HepG2 (cell line): ENCODE results near the gene FHIP1B. TPM values are rescaled to one million over a fixed set of nuclear protein-coding genes. Genes with fewer than 3 reads are reported as not detected.

Source experiments
- ATAC-seq: fragments of 200-7000 bp; cut with Tn5 transposase; 3 replicates; pipeline ENCODE4 v1.9.1; 2020; ENCODE audit warnings: mild to moderate bottlenecking, moderate library complexity
- BruUV-seq: library from RNA; stranded (reverse); fragments of 400-500 nt; replicated peaks from 2 replicates; lab custom pipeline; 2021; lab: Mats Ljungman, UMichigan
- CTCF ChIA-PET: fragments of 300-600 bp; formaldehyde crosslinking; extraction: SDS; loops from one replicate; lab custom pipeline; 2021; ENCODE audit warnings: low total read pairs, inconsistent platforms, low intra/inter-chr PET ratio; lab: Yijun Ruan, JAX
- POLR2A ChIA-PET: fragments of 350-600 bp; sonication (Branson Sonifier 250); formaldehyde crosslinking; loops from one replicate; lab custom pipeline; 2020; ENCODE audit warnings: antibody characterized with exemption, inconsistent platforms; lab: Yijun Ruan, JAX
- DNase-seq: peaks from one replicate; pipeline ENCODE4 v3.0.0-alpha.2; 2015; ENCODE audit warnings: low spot score
- FAIRE-seq: peaks from 3 replicates; lab custom pipeline; 2011; peaks lifted over from hg19 to GRCh38; lab: Jason Lieb, UNC
- H2AFZ ChIP-seq: one replicate; pipeline ENCODE4 v1.6.1; 2011; ENCODE audit warnings: low read length, inconsistent platforms
- H3K27ac ChIP-seq: fragments of 300-600 bp; 3 replicates; pipeline ENCODE4 v1.8.0; 2011; ENCODE audit warnings: mixed run types, mild to moderate bottlenecking, mixed read lengths, low read length, inconsistent platforms; ENCODE audit not compliant: insufficient read depth; ENCODE audit errors: extremely low read length
- H3K27me3 ChIP-seq, 2 experiments: fragments of 200-600 bp in 1 of 2; 2 replicates in 1 of 2; 3 replicates in 1 of 2; pipeline versions ENCODE4 v1.6.0 to v1.8.0; 2011; ENCODE audit warnings: low read length in 2 of 2, mild to moderate bottlenecking in 2 of 2, moderate library complexity in 2 of 2, inconsistent platforms in 1 of 2; ENCODE audit not compliant: insufficient read depth in 2 of 2, control insufficient read depth in 1 of 2
- H3K36me3 ChIP-seq, 2 experiments: fragments of 200-600 bp in 1 of 2; replicated peaks in 1 of 2; 2 replicates in 1 of 2; 3 replicates in 1 of 2; pipeline versions ENCODE4 v1.5.1 to v1.8.0; 2011; ENCODE audit warnings: low read length in 2 of 2, inconsistent platforms in 1 of 2; ENCODE audit not compliant: insufficient read depth in 2 of 2, control insufficient read depth in 1 of 2
- H3K4me1 ChIP-seq: 2 replicates; pipeline ENCODE4 v1.5.1; 2012; ENCODE audit warnings: low read length, inconsistent platforms; ENCODE audit not compliant: insufficient read depth
- H3K4me2 ChIP-seq: 2 replicates; pipeline ENCODE4 v1.6.0; 2011; ENCODE audit warnings: low read depth, low read length, inconsistent platforms
- H3K4me3 ChIP-seq, 3 experiments: fragments of 200-600 bp in 1 of 3; sonication (generic), shearing (Covaris generic) in 1 of 3; replicated peaks in 1 of 3; 2 replicates each; pipeline ENCODE4 v1.5.1; 2011 to 2016; ENCODE audit warnings: low read length in 3 of 3, inconsistent platforms in 2 of 3, low read depth in 2 of 3, mild to moderate bottlenecking in 2 of 3, control low read depth in 1 of 3, mixed read lengths in 1 of 3; ENCODE audit not compliant: insufficient read depth in 1 of 3
- H3K79me2 ChIP-seq: one replicate; pipeline ENCODE4 v1.6.1; 2011; ENCODE audit warnings: low read length, inconsistent platforms; ENCODE audit not compliant: insufficient read depth
- H3K9ac ChIP-seq: 2 replicates; pipeline ENCODE4 v1.6.0; 2011; ENCODE audit warnings: mild to moderate bottlenecking, low read depth, low read length, inconsistent platforms; ENCODE audit not compliant: insufficient read depth
- H3K9me3 ChIP-seq: 2 replicates; pipeline ENCODE4 v1.5.1; 2012; ENCODE audit warnings: mild to moderate bottlenecking, low read length
- H4K20me1 ChIP-seq: 2 replicates; pipeline ENCODE4 v1.6.0; 2011; ENCODE audit warnings: inconsistent platforms, mild to moderate bottlenecking, low read length, moderate library complexity; ENCODE audit not compliant: insufficient read depth
- ATM ChIP-seq: fragments of 450-650 bp; IDR thresholded peaks from 2 replicates; pipeline ENCODE4 v1.7.1; 2017; ENCODE audit warnings: mild to moderate bottlenecking, borderline replicate concordance
- ATRX ChIP-seq: sonication (generic); formaldehyde crosslinking; IDR thresholded peaks from 2 replicates; pipeline ENCODE4 v1.4.0; 2020; ENCODE audit warnings: missing genetic modification reagents, borderline replicate concordance
- FOXP1 ChIP-seq, 2 experiments: fragments of 450-650 bp in 1 of 2; IDR thresholded peaks; 2 replicates each; pipeline ENCODE4 v1.6.1; 2017 to 2018; ENCODE audit warnings: antibody characterized with exemption in 1 of 2
- HIC2 ChIP-seq: sonication (generic); formaldehyde crosslinking; IDR thresholded peaks from 2 replicates; pipeline ENCODE4 v1.9.0; 2022; ENCODE audit warnings: low read depth, missing genetic modification reagents
- JUN ChIP-seq: sonication (generic); formaldehyde crosslinking; IDR thresholded peaks from 2 replicates; pipeline ENCODE4 v1.4.0; 2020; ENCODE audit warnings: mild to moderate bottlenecking, missing genetic modification reagents
- MAFG ChIP-seq: sonication (generic); formaldehyde crosslinking; IDR thresholded peaks from 2 replicates; pipeline ENCODE4 v1.5.1; 2020; ENCODE audit warnings: mild to moderate bottlenecking, missing genetic modification reagents
- MXD4 ChIP-seq: IDR thresholded peaks from 2 replicates; pipeline ENCODE4 v1.6.1; 2016; ENCODE audit warnings: mild to moderate bottlenecking, missing biosample characterization, missing genetic modification reagents
- NCOA5 ChIP-seq: sonication (generic); formaldehyde crosslinking; IDR thresholded peaks from 2 replicates; pipeline ENCODE4 v1.4.0; 2020; ENCODE audit warnings: missing genetic modification reagents
- NR2F1 ChIP-seq, 2 experiments: fragments of 450-650 bp in 1 of 2; formaldehyde crosslinking in 1 of 2; IDR thresholded peaks; 2 replicates each; pipeline versions ENCODE4 v1.5.0 to v1.6.1; 2016 to 2020; ENCODE audit warnings: mild to moderate bottlenecking in 1 of 2, missing compliant biosample characterization in 1 of 2, missing genetic modification reagents in 1 of 2, moderate library complexity in 1 of 2
- PHF5A ChIP-seq: IDR thresholded peaks from one replicate; pipeline ENCODE4 v1.6.1; 2018; ENCODE audit warnings: low read depth, missing genetic modification reagents; ENCODE audit not compliant: unreplicated experiment
- RFX5 ChIP-seq: IDR thresholded peaks from 2 replicates; pipeline ENCODE4 v1.6.1; 2011; ENCODE audit warnings: low read depth, low read length, improper control_type of control experiment
- SCMH1 ChIP-seq: sonication (generic); formaldehyde crosslinking; IDR thresholded peaks from 2 replicates; pipeline ENCODE4 v1.9.0; 2021; ENCODE audit warnings: missing genetic modification reagents, mild to moderate bottlenecking, borderline replicate concordance
- ZFP82 ChIP-seq: sonication (generic); formaldehyde crosslinking; IDR thresholded peaks from 2 replicates; pipeline ENCODE4 v1.5.1; 2020; ENCODE audit warnings: mild to moderate bottlenecking, missing genetic modification reagents, borderline replicate concordance
- ZFYVE20 ChIP-seq: sonication (generic); formaldehyde crosslinking; IDR thresholded peaks from 2 replicates; pipeline ENCODE4 v1.8.0; 2023; ENCODE audit warnings: low read depth, mild to moderate bottlenecking, moderate library complexity, missing genetic modification reagents, borderline replicate concordance
- ZNF17 ChIP-seq: sonication (generic); formaldehyde crosslinking; IDR thresholded peaks from 2 replicates; pipeline ENCODE4 v1.5.0; 2020; ENCODE audit warnings: mild to moderate bottlenecking, missing genetic modification reagents
- ZNF331 ChIP-seq: sonication (generic); formaldehyde crosslinking; IDR thresholded peaks from 2 replicates; pipeline ENCODE4 v1.4.0; 2020; ENCODE audit warnings: missing genetic modification reagents
- ZNF678 ChIP-seq: sonication (generic); formaldehyde crosslinking; IDR thresholded peaks from 2 replicates; pipeline ENCODE4 v1.4.0; 2020; ENCODE audit warnings: mild to moderate bottlenecking, missing genetic modification reagents
- ZSCAN29 ChIP-seq: sonication (generic); formaldehyde crosslinking; conservative IDR thresholded peaks from 2 replicates; pipeline ENCODE4 v1.4.0; 2020; ENCODE audit warnings: mild to moderate bottlenecking, missing genetic modification reagents
- WGBS: methylation state at CpG from one replicate; pipeline ENCODE4 v1.1.6; 2017; ENCODE audit warnings: low lambda C conversion rate; 5-methylcytosine and 5-hydroxymethylcytosine counted together
- in situ Hi-C: cut with HindIII; loops from 2 replicates; pipeline ENCODE4 v1.10.0; 2017; ENCODE audit warnings: low pct_unique_long_range_greater_than_20kb; ENCODE audit not compliant: extremely low pct_ligation_motif_present
- intact Hi-C: fragments of 100-400 bp; cut with micrococcal nuclease; formaldehyde crosslinking; loops from one replicate; pipeline ENCODE4 v1.10.0; 2022; ENCODE audit not compliant: unreplicated experiment
- polyA plus RNA-seq, 8 experiments: library from polyadenylated mRNA; depleted of rRNA in 3 of 8; stranded (reverse) in 7 of 8; unstranded in 1 of 8; fragments of >200 nt; fragmentation: Illumina TruSeq in 4 of 8; extraction: Trizol in 4 of 8; gene quantifications; 2 replicates each; pipeline versions ENCODE4 v1.2.1 to v1.2.3, GENCODE V29; 2011 to 2016; ENCODE audit warnings: low read depth in 4 of 8, missing spikeins in 1 of 8, mixed read lengths in 1 of 8; ENCODE audit not compliant: insufficient read depth in 1 of 8
- total RNA-seq, 5 experiments: library from RNA; depleted of rRNA; stranded (reverse); fragments of >200 nt; fragmentation: Illumina TruSeq; extraction: Trizol; gene quantifications; 2 replicates each; pipeline ENCODE4 v1.2.3, GENCODE V29; 2016; ENCODE audit warnings: low read depth in 1 of 5

FHIP1B gene
- total and polyA plus RNA-seq, 2 of the 13 experiments (the other 11 are each of a cell fraction or from before 2014, with no cell fraction given) = 14.1 to 18.6 TPM

- TF ChIP-seq PHF5A (CRISPR knock-in tag) = no peak
Observed at GRCh38 chr11:6225024-6225423, 9.4 kb downstream of the FHIP1B start (continued).

- H3K27me3 ChIP-seq = no peaks in the 10 kb centered on the region
- no peak for FAIRE-seq
- no peak overlapping the region for H3K27ac ChIP-seq
- H2AFZ ChIP-seq = no peak overlapping the region
- H4K20me1 ChIP-seq = no peaks in the 10 kb centered on the region
- intact Hi-C loops = no loop called here
- ATAC-seq = no peak
- ChIA-PET CTCF (no interaction called here), POLR2A (no interaction called here)
- peaks cover 17% of the 10 kb centered on the region for H3K79me2 ChIP-seq
- no peak overlapping the region for H3K4me2 ChIP-seq
- H3K4me3 ChIP-seq = no peak overlapping the region
- no peak overlapping the region for H3K9ac ChIP-seq
- WGBS = 95% methylated on average over 3 of the region's 3 CpGs
- no peaks in the 10 kb centered on the region for H3K9me3 ChIP-seq
- peaks cover 10 to 42% of the 10 kb centered on the region in 2 experiments for H3K36me3 ChIP-seq
- TF ChIP-seq ZNF17 (CRISPR knock-in tag) (no peak), ZNF678 (CRISPR knock-in tag) (no peak), ZFYVE20 (no peak), NCOA5 (CRISPR knock-in tag) (no peak)
- BruUV-seq = no TSS peak
- in situ Hi-C loops = no loop called here
- peaks cover 5% of the 10 kb centered on the region for H3K4me1 ChIP-seq
- no peak for DNase-seq
Observed at GRCh38 chr11:6224421-6224820, 10.0 kb downstream of the FHIP1B start.

GRCh38 chr11:6223854-6224253, 10.6 kb downstream of the FHIP1B start:
- in situ Hi-C loops (no loop called here), intact Hi-C loops (no loop called here)
- no peak for FAIRE-seq
- Histone ChIP-seq H3K36me3 (peaks cover 10 to 47% of the 10 kb centered on the region in 2 experiments), H3K4me3 (no peak overlapping the region), H3K27me3 (no peaks in the 10 kb centered on the region), H3K4me2 (no peak overlapping the region), H3K4me1 (no peaks in the 10 kb centered on the region), H4K20me1 (no peaks in the 10 kb centered on the region), H3K9me3 (no peaks in the 10 kb centered on the region), H3K27ac (no peak overlapping the region), H2AFZ (no peak overlapping the region), H3K79me2 (peaks cover 11% of the 10 kb centered on the region), H3K9ac (no peak overlapping the region)
- WGBS = 97% methylated on average over 16 of the region's 17 CpGs
- no TSS peak for BruUV-seq
- no peak for DNase-seq
- ChIA-PET CTCF (no interaction called here), POLR2A (no interaction called here)
- no peak for ATAC-seq
- no peak for TF ChIP-seq ZFP82 (CRISPR knock-in tag)
- TF ChIP-seq ATM = no peak
- no peak for TF ChIP-seq HIC2 (CRISPR knock-in tag)
- TF ChIP-seq MXD4 = no peak
- no peak for TF ChIP-seq ZSCAN29
- TF ChIP-seq ATRX = no peak
- TF ChIP-seq FOXP1 (IDR thresholded peaks at IDR 0.05) = no peak
- TF ChIP-seq FOXP1 (CRISPR knock-in tag; IDR thresholded peaks at IDR 0.05) = no peak
- no peak for TF ChIP-seq MAFG (CRISPR knock-in tag)
- no peak for TF ChIP-seq NR2F1 (CRISPR knock-in tag; IDR thresholded peaks at IDR 0.05)
- no peak for TF ChIP-seq JUN
- no peak for TF ChIP-seq SCMH1 (CRISPR knock-in tag)
- no peak for TF ChIP-seq ZNF331 (CRISPR knock-in tag)
- TF ChIP-seq RFX5 = no peak
